Endothelial cell of umbilical vein (primary cell): ENCODE results near the gene KIF17. TPM values are rescaled to one million over a fixed set of nuclear protein-coding genes. Genes with fewer than 3 reads are reported as not detected.

Experiments
- BruUV-seq: library from RNA; stranded (reverse); fragments of 400-500 nt; replicated peaks from 2 replicates; lab custom pipeline; 2021; lab: Mats Ljungman, UMichigan
- CTCF ChIA-PET: fragments of 300-600, 350-600 bp; sonication (Branson Sonifier 250); formaldehyde crosslinking; loops from one replicate; lab custom pipeline; 2021; ENCODE audit warnings: antibody characterized with exemption, inconsistent platforms; lab: Charles Lee
- POLR2A ChIA-PET: fragments of 300-600, 350-600 bp; sonication (Branson Sonifier 250); formaldehyde crosslinking; loops from one replicate; lab custom pipeline; 2021; ENCODE audit warnings: antibody characterized with exemption, inconsistent platforms; lab: Charles Lee
- DNase-seq: peaks from one replicate; pipeline ENCODE4 v3.0.0-alpha.2; 2011; ENCODE audit warnings: low read depth, low spot score
- FAIRE-seq: peaks from 2 replicates; lab custom pipeline; 2011; peaks lifted over from hg19 to GRCh38; lab: Jason Lieb, UNC
- H2AFZ ChIP-seq: 2 replicates; pipeline ENCODE4 v1.6.0; 2012; ENCODE audit warnings: low read depth, low read length, control low read depth, inconsistent platforms
- H3K27ac ChIP-seq: 2 replicates; pipeline ENCODE4 v1.5.1; 2011; ENCODE audit warnings: low read depth, mild to moderate bottlenecking, control low read depth, low read length, moderate library complexity; ENCODE audit not compliant: insufficient read depth
- H3K27me3 ChIP-seq, 2 experiments: 2 replicates each; pipeline versions ENCODE4 v1.6.0 to v1.6.1; 2011; ENCODE audit warnings: low read length in 2 of 2, mixed read lengths in 1 of 2; ENCODE audit not compliant: control insufficient read depth in 2 of 2, insufficient read depth in 2 of 2
- H3K36me3 ChIP-seq, 2 experiments: 2 replicates in 1 of 2; 3 replicates in 1 of 2; pipeline ENCODE4 v1.5.1; 2011; ENCODE audit warnings: low read length in 2 of 2, mild to moderate bottlenecking in 1 of 2, moderate library complexity in 1 of 2; ENCODE audit not compliant: control insufficient read depth in 2 of 2, insufficient read depth in 2 of 2; ENCODE audit errors: extremely low read depth in 1 of 2
- H3K4me1 ChIP-seq: 3 replicates; pipeline ENCODE4 v1.5.1; 2011; ENCODE audit warnings: mild to moderate bottlenecking, low read length; ENCODE audit not compliant: control insufficient read depth, insufficient read depth; ENCODE audit errors: extremely low read depth
- H3K4me2 ChIP-seq: 2 replicates; pipeline ENCODE4 v1.6.1; 2011; ENCODE audit warnings: low read length, control low read depth, mixed read lengths; ENCODE audit not compliant: insufficient read depth
- H3K4me3 ChIP-seq, 3 experiments: fragments of 200-600 bp in 1 of 3; sonication (generic), shearing (Covaris generic) in 1 of 3; replicated peaks in 1 of 3; 2 replicates each; pipeline ENCODE4 v1.5.1; 2011 to 2016; ENCODE audit warnings: control low read depth in 3 of 3, low read length in 3 of 3, mild to moderate bottlenecking in 2 of 3, inconsistent platforms in 1 of 3, low read depth in 1 of 3, moderate library complexity in 1 of 3; ENCODE audit not compliant: insufficient read depth in 1 of 3
- H3K79me2 ChIP-seq: 2 replicates; pipeline ENCODE4 v1.6.0; 2012; ENCODE audit warnings: low read length, inconsistent platforms; ENCODE audit not compliant: control insufficient read depth, insufficient read depth
- H3K9ac ChIP-seq: replicated peaks from 2 replicates; pipeline ENCODE3; 2011; ENCODE audit warnings: low read length, control low read depth; ENCODE audit not compliant: insufficient read depth; ENCODE audit errors: extremely low read depth
- H3K9me1 ChIP-seq: replicated peaks from 3 replicates; pipeline ENCODE4 v1.6.0; 2011; ENCODE audit warnings: mild to moderate bottlenecking, low read length; ENCODE audit not compliant: control insufficient read depth, insufficient read depth; ENCODE audit errors: extremely low read depth
- H3K9me3 ChIP-seq: replicated peaks from 2 replicates; pipeline ENCODE4 v1.5.1; 2012; ENCODE audit warnings: low read length, inconsistent platforms; ENCODE audit not compliant: control insufficient read depth, insufficient read depth
- H4K20me1 ChIP-seq: replicated peaks from 2 replicates; pipeline ENCODE3; 2011; ENCODE audit warnings: mild to moderate bottlenecking, low read length; ENCODE audit not compliant: control insufficient read depth, insufficient read depth; ENCODE audit errors: extremely low read depth
- EZH2 ChIP-seq: IDR thresholded peaks from 2 replicates; pipeline ENCODE4 v1.6.1; 2012; ENCODE audit warnings: borderline replicate concordance, low read depth, mild to moderate bottlenecking, moderate library complexity, low read length, inconsistent platforms; ENCODE audit not compliant: severe bottlenecking
- FOS ChIP-seq: IDR thresholded peaks from 2 replicates; pipeline ENCODE4 v1.6.1; 2011; ENCODE audit warnings: mild to moderate bottlenecking, low read length, moderate library complexity, borderline replicate concordance; ENCODE audit not compliant: insufficient read depth
- GATA2 ChIP-seq: IDR thresholded peaks from 2 replicates; pipeline ENCODE4 v1.7.0; 2011; ENCODE audit warnings: low read depth, mild to moderate bottlenecking, moderate library complexity, mixed read lengths, low read length; ENCODE audit not compliant: insufficient read length, insufficient read depth
- MYC ChIP-seq: IDR thresholded peaks from one replicate; pipeline ENCODE4 v1.6.1; 2011; ENCODE audit warnings: mild to moderate bottlenecking, low read depth, low read length
- POLR2A ChIP-seq: IDR thresholded peaks from 2 replicates; pipeline ENCODE4 v1.6.1; 2012; ENCODE audit warnings: low read depth, mild to moderate bottlenecking, control low read depth, low read length
- POLR2AphosphoS5 ChIP-seq: IDR thresholded peaks from 2 replicates; pipeline ENCODE4 v1.6.1; 2012; ENCODE audit warnings: low read depth, mild to moderate bottlenecking, control low read depth, low read length, moderate library complexity; ENCODE audit not compliant: insufficient read depth
- dilution Hi-C: fragments of 300-500 bp; cut with MboI; formaldehyde crosslinking; loops from one replicate; pipeline ENCODE4 v1.15.0; 2019; ENCODE audit warnings: low sequenced_read_pairs; ENCODE audit not compliant: extremely low pct_ligation_motif_present
- intact Hi-C: fragments of 100-400 bp; cut with micrococcal nuclease; formaldehyde crosslinking; loops from one replicate; pipeline ENCODE4 v1.10.0; 2022
- polyA plus RNA-seq, 4 experiments: library from polyadenylated mRNA; depleted of rRNA in 3 of 4; stranded (reverse) in 3 of 4; unstranded in 1 of 4; fragments of >200 nt; gene quantifications; 2 replicates each; pipeline versions ENCODE4 v1.2.1 to v1.2.3, GENCODE V29; 2011 to 2012; ENCODE audit warnings: missing spikeins in 1 of 4
- total RNA-seq: library from RNA; stranded (reverse); gene quantifications from 2 replicates; pipeline ENCODE4 v1.2.3, GENCODE V29; 2021
- TF ChIP-seq, protein P1 (sequence below), 2 donors: IDR thresholded peaks; 1 replicate in 1 of 2; 2 replicates in 1 of 2; pipeline ENCODE4 v1.5.1; 2011; ENCODE audit warnings: low read length in 2 of 2, mild to moderate bottlenecking in 2 of 2, moderate library complexity in 2 of 2, control low read depth in 1 of 2, inconsistent platforms in 1 of 2, low read depth in 1 of 2; ENCODE audit not compliant: insufficient read depth in 1 of 2; ENCODE audit errors: extremely low read depth in 1 of 2

Gene KIF17
- total and polyA plus RNA-seq, 2 donors (not counting 3 experiments of a cell fraction or from before 2014, with no cell fraction given), result 1.1 to 1.5 TPM

DNA sequence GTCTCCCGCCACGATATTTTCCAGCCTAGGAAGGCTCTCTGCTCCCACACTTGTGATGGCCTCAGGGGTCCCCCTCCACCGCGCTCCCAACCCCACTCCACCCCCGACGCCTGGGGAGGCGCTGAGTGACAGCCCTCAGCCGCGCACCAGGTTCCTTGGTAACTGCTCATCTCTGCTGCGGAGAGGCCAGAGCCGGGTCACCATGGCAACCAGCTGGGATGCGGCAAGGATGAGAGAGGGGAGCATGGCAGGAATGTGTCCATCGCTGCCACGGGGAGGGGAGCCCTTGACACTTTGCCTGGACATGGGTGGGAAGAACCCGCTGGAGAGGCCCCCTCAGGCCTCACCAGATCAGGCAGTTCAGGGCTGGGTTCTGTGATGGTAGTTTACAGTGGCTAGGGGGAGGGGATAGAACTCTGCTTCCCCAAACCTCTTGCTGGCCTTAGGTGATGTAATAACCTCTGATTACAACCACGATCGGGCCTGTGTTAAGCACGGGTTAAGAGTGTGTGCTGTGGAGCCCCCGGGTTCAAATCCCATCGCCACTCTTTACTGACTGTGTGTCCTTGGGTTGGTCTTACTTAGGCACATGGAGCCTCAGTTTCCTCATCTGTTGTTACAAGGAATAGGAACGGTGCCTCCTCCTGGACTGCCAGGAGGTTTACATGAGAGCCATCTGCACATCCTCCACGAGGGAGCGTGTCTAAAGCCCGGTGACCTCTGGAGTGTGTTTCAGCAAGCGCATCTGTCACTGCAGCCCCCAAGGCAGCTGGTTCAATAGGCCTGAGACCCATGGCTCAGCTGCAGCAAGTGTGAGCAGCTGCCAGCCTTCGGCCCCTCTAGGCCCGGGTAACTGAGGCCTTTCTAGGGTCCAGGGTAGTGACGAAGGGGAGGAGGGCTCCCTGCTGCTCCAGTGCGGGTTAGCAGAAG is 6.3 kb downstream of the KIF17 start:
- CTCF ChIA-PET, result interaction anchor here (1.3 to 1.4 kb wide), 2 partner anchors 13 to 14 kb away, joined by 4 to 5 read pairs; no protein-coding TSS in a partner anchor
- no peak overlapping the region for H2AFZ ChIP-seq
- H3K9me1 ChIP-seq, result no peaks in the 10 kb centered on the region
- POLR2A ChIA-PET, result no interaction called here
- intact Hi-C loops, result no loop called here
- no peak overlapping the region for H3K4me3 ChIP-seq
- H3K79me2 ChIP-seq, result no peaks in the 10 kb centered on the region
- H4K20me1 ChIP-seq, result no peaks in the 10 kb centered on the region
- dilution Hi-C loops, result no loop called here
- FAIRE-seq (no peak), DNase-seq (no peak)
- H3K27ac ChIP-seq, result no peak overlapping the region
- H3K27me3 ChIP-seq, result no peaks in the 10 kb centered on the region
- no peak overlapping the region for H3K4me2 ChIP-seq
- no peaks in the 10 kb centered on the region for H3K9me3 ChIP-seq
- TF ChIP-seq FOS (no peak), MYC (no peak), POLR2A (no peak), EZH2 (no peak), POLR2AphosphoS5 (no peak), GATA2 (no peak)
- TF ChIP-seq, protein P1, sequence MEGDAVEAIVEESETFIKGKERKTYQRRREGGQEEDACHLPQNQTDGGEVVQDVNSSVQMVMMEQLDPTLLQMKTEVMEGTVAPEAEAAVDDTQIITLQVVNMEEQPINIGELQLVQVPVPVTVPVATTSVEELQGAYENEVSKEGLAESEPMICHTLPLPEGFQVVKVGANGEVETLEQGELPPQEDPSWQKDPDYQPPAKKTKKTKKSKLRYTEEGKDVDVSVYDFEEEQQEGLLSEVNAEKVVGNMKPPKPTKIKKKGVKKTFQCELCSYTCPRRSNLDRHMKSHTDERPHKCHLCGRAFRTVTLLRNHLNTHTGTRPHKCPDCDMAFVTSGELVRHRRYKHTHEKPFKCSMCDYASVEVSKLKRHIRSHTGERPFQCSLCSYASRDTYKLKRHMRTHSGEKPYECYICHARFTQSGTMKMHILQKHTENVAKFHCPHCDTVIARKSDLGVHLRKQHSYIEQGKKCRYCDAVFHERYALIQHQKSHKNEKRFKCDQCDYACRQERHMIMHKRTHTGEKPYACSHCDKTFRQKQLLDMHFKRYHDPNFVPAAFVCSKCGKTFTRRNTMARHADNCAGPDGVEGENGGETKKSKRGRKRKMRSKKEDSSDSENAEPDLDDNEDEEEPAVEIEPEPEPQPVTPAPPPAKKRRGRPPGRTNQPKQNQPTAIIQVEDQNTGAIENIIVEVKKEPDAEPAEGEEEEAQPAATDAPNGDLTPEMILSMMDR (IDR thresholded peaks at IDR 0.05; ENCODE audit: extremely low read depth in 1 of 2, insufficient read depth in 1 of 2, low read depth in 1 of 2, low read length in 2 of 2), result no peak
- no TSS peak for BruUV-seq
- no peak overlapping the region for H3K9ac ChIP-seq
- H3K36me3 ChIP-seq, result no peaks in the 10 kb centered on the region
- H3K4me1 ChIP-seq, result no peaks in the 10 kb centered on the region
